CD4-positive, alpha-beta T cell (primary cell): ENCODE measurements around the gene SCARB1. TPM values are rescaled to one million over a fixed set of nuclear protein-coding genes. Genes with fewer than 3 reads are reported as not detected.

ENCODE experiments used
- ATAC-seq: fragments of 200-7000 bp; cut with Tn5 transposase; one replicate; pipeline ENCODE4 v1.10.0; 2022; ENCODE audit warnings: mild to moderate bottlenecking; ENCODE audit not compliant: poor library complexity
- CTCF ChIA-PET: fragments of 350-600 bp; sonication (Branson Sonifier 250); formaldehyde crosslinking; loops from one replicate; lab custom pipeline; 2021; ENCODE audit warnings: antibody characterized with exemption, inconsistent platforms; lab: Charles Lee
- POLR2A ChIA-PET: fragments of 350-600 bp; sonication (Branson Sonifier 250); formaldehyde crosslinking; loops from one replicate; lab custom pipeline; 2021; ENCODE audit warnings: antibody characterized with exemption, inconsistent platforms; lab: Charles Lee
- DNase-seq, 14 experiments: peaks; one replicate each; pipeline ENCODE4 v3.0.0-alpha.2; 2013 to 2020; ENCODE audit warnings: mixed read lengths in 2 of 14
- H3K27ac ChIP-seq, 2 donors: one replicate each; pipeline versions ENCODE4 v1.5.1 to v1.7.0; 2013; ENCODE audit warnings: low read length in 2 of 2, low read depth in 1 of 2, mild to moderate bottlenecking in 1 of 2
- H3K27me3 ChIP-seq, 2 experiments: 1 replicate in 1 of 2; 2 replicates in 1 of 2; pipeline versions ENCODE4 v1.6.1 to v1.7.0; 2013; ENCODE audit warnings: low read length in 2 of 2, control low read depth in 1 of 2, mild to moderate bottlenecking in 1 of 2, moderate library complexity in 1 of 2; ENCODE audit not compliant: insufficient read depth in 2 of 2, control insufficient read depth in 1 of 2
- H3K36me3 ChIP-seq: one replicate; pipeline ENCODE4 v1.6.1; 2013; ENCODE audit warnings: low read length, control low read depth; ENCODE audit not compliant: insufficient read depth
- H3K4me1 ChIP-seq: one replicate; pipeline ENCODE4 v1.6.1; 2013; ENCODE audit warnings: low read length, control low read depth; ENCODE audit not compliant: insufficient read depth
- H3K4me3 ChIP-seq: one replicate; pipeline ENCODE4 v1.5.1; 2013; ENCODE audit warnings: mild to moderate bottlenecking, low read length, moderate library complexity
- H3K9me3 ChIP-seq, 2 experiments: 1 replicate in 1 of 2; 2 replicates in 1 of 2; pipeline versions ENCODE4 v1.6.1 to v1.7.0; 2013; ENCODE audit warnings: low read length in 2 of 2, mild to moderate bottlenecking in 2 of 2, control low read depth in 1 of 2, moderate library complexity in 1 of 2; ENCODE audit not compliant: control insufficient read depth in 1 of 2, insufficient read depth in 1 of 2
- H3K27ac Mint-ChIP-seq: one replicate; pipeline ENCODE4 v1.8.0; 2020; ENCODE audit warnings: mixed read lengths
- H3K27me3 Mint-ChIP-seq: one replicate; pipeline ENCODE4 v1.8.0; 2021; ENCODE audit warnings: mixed read lengths
- H3K36me3 Mint-ChIP-seq: one replicate; pipeline ENCODE4 v1.8.0; 2021; ENCODE audit warnings: low read depth, mixed read lengths
- H3K4me1 Mint-ChIP-seq: one replicate; pipeline ENCODE4 v1.8.0; 2021; ENCODE audit warnings: low read depth, mixed read lengths
- H3K4me3 Mint-ChIP-seq: one replicate; pipeline ENCODE4 v1.8.0; 2020; ENCODE audit warnings: mild to moderate bottlenecking, mixed read lengths
- H3K9me3 Mint-ChIP-seq: one replicate; pipeline ENCODE4 v1.8.0; 2020; ENCODE audit warnings: mixed read lengths
- intact Hi-C, 2 experiments: fragments of 100-400 bp; cut with DNase I in 1 of 2; cut with micrococcal nuclease in 1 of 2; formaldehyde crosslinking; loops; one replicate each; pipeline versions ENCODE4 v1.15.1 to v1.9.0; 2023 to 2025; cut with DNase I, micrococcal nuclease
- total RNA-seq, 174 experiments: library from RNA in 2 of 174; stranded (reverse) in 2 of 174; gene quantifications; one replicate each; pipeline ENCODE4 v1.2.3 and lab custom pipeline; 2021 to 2026
- TF ChIP-seq, protein P1 (sequence below): fragments of 200-600 bp; IDR thresholded peaks from one replicate; pipeline ENCODE4 v1.8.0; 2022; ENCODE audit warnings: antibody characterized with exemption, mild to moderate bottlenecking

Gene SCARB1
- total RNA-seq, 2 experiments from 2014 or later, result 2.3 to 3.7 TPM

DNA sequence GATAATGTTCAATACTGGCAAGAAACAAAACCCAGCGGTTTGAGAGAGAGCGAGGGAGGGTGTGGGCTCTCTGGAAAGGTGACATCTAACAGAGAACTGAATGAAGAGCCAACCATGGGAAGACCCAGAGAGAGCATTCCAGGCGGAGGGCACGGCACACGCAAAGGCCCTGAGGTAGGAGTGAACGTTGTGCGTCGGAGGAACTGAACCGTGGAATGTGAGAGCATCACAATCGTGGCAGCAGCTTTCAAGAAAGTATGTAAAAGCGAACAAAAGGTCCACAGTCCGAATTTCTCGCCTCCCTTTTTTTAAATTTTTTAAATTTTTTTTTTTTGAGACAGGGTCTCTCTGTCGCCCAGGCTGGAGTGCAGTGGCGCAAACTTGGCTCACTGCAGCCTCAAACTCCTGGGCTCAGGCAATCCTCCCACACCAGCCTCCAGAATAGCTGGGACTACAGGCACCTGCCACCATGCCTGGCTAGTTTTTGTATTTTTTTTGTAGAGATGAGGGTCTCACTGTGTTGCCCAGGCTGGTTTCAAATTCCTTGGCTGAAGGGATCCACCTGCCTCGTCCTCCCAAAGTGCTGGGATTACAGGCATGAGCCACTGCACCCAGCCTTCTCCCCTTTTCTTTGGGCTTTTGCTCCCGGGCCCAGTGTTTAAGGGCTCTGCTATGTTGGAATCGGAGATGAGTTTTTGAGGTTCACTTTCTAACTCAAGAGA lies 15.3 kb upstream of the SCARB1 start:
- POLR2A ChIA-PET, result no interaction called here
- CTCF ChIA-PET, result no interaction called here

DNA sequence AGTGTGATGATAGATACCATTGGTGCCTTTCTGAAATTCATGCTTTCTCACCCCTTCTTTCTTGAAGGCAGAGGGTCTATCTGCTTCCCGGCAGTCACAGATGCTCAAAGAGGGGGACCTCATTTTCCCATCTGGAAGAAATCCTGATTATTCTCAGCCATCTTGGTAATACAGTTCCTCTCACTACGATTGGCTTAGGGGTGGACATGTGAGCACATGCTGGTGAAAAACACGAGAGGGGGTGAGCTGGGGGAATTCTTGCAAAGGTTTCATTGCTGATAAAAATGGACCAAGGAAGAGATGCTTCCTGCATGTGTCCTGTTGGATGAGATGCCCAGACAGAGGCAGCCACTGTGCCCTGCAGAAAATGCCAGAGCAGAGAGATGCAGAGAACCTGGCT lies 13.8 kb upstream of the SCARB1 start:
- Histone ChIP-seq H3K27me3 (no peaks in the 10 kb centered on the region), H3K4me3 (no peak overlapping the region), H3K9me3 (no peaks in the 10 kb centered on the region), H3K36me3 (no peaks in the 10 kb centered on the region), H3K4me1 (peaks cover 8% of the 10 kb centered on the region), H3K27ac (no peak overlapping the region)
- H3K27me3 Mint-ChIP-seq, result no peaks in the 10 kb centered on the region
- POLR2A ChIA-PET, result no interaction called here
- no peak overlapping the region for H3K4me3 Mint-ChIP-seq
- no peaks in the 10 kb centered on the region for H3K36me3 Mint-ChIP-seq
- no peaks in the 10 kb centered on the region for H3K9me3 Mint-ChIP-seq
- no peak overlapping the region for H3K27ac Mint-ChIP-seq
- ATAC-seq, result no peak
- TF ChIP-seq, protein P1, sequence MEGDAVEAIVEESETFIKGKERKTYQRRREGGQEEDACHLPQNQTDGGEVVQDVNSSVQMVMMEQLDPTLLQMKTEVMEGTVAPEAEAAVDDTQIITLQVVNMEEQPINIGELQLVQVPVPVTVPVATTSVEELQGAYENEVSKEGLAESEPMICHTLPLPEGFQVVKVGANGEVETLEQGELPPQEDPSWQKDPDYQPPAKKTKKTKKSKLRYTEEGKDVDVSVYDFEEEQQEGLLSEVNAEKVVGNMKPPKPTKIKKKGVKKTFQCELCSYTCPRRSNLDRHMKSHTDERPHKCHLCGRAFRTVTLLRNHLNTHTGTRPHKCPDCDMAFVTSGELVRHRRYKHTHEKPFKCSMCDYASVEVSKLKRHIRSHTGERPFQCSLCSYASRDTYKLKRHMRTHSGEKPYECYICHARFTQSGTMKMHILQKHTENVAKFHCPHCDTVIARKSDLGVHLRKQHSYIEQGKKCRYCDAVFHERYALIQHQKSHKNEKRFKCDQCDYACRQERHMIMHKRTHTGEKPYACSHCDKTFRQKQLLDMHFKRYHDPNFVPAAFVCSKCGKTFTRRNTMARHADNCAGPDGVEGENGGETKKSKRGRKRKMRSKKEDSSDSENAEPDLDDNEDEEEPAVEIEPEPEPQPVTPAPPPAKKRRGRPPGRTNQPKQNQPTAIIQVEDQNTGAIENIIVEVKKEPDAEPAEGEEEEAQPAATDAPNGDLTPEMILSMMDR, result no peak
- CTCF ChIA-PET, result no interaction called here
- DNase-seq, result no peak
- peaks cover 9% of the 10 kb centered on the region for H3K4me1 Mint-ChIP-seq
- intact Hi-C loops, result no loop called here

More for the DNA sequence above, 15.3 kb upstream of the SCARB1 start:
- TF ChIP-seq, protein P1, result no peak
- H3K4me1 ChIP-seq, result peaks cover 8% of the 10 kb centered on the region
- Mint-ChIP-seq H3K9me3 (no peaks in the 10 kb centered on the region), H3K27me3 (no peaks in the 10 kb centered on the region), H3K4me3 (no peak overlapping the region), H3K36me3 (no peaks in the 10 kb centered on the region), H3K27ac (no peak overlapping the region), H3K4me1 (peaks cover 9% of the 10 kb centered on the region)
- no peaks in the 10 kb centered on the region for H3K36me3 ChIP-seq
- no peak for DNase-seq
- no peaks in the 10 kb centered on the region for H3K9me3 ChIP-seq
- no peak for ATAC-seq
- intact Hi-C loops, result no loop called here
- no peak overlapping the region for H3K27ac ChIP-seq
- no peak overlapping the region for H3K4me3 ChIP-seq
- no peaks in the 10 kb centered on the region for H3K27me3 ChIP-seq

DNA sequence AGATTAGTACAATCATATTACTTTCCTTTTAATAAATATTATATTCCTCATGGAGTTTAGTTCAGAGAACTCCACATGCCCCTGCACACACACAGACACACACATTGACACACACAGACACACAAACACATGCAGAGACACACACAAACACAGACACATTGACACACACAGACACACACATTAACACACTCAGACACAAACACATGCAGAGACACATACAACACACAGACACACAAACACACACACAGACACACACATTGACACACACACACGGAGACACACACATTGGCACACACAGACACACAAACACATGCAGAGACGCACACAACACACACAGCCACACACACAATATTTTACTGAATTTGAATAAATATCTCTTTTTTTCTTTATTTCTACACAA lies 12.5 kb upstream of the SCARB1 start:
- ChIA-PET CTCF (no interaction called here), POLR2A (no interaction called here)
- TF ChIP-seq, protein P1, result no peak
- peaks cover 4% of the 10 kb centered on the region for H3K4me1 ChIP-seq
- Mint-ChIP-seq H3K9me3 (no peaks in the 10 kb centered on the region), H3K36me3 (no peaks in the 10 kb centered on the region), H3K4me1 (peaks cover 5% of the 10 kb centered on the region), H3K4me3 (no peak overlapping the region), H3K27ac (no peak overlapping the region), H3K27me3 (peaks cover 4% of the 10 kb centered on the region)
- intact Hi-C loops, result no loop called here
- H3K27me3 ChIP-seq, result no peaks in the 10 kb centered on the region
- no peaks in the 10 kb centered on the region for H3K9me3 ChIP-seq
- no peak for DNase-seq
- no peaks in the 10 kb centered on the region for H3K36me3 ChIP-seq
- no peak overlapping the region for H3K27ac ChIP-seq
- H3K4me3 ChIP-seq, result no peak overlapping the region
- ATAC-seq, result no peak
